Muscle of back (tissue), 13 donors: Measurements from ENCODE around the gene RPN1. TPM values are rescaled to one million over a fixed set of nuclear protein-coding genes. Genes with fewer than 3 reads are reported as not detected.
A peak's percentile ranks its signal among the peaks of the same experiment; 100 is the strongest.
"Not testable (repeated sequence)": the region's sequence is repeated elsewhere in the genome, so short reads cannot be mapped to it uniquely, and the experiment has no call there.

Source experiments
- DNase-seq, 3 donors: peaks; one replicate each; pipeline versions ENCODE4 v3.0.0 to v3.0.0-alpha.2; 2013
- long read RNA-seq, 9 donors: transcript quantifications; one replicate each; lab custom pipeline, GENCODE V29; 2026
- polyA plus RNA-seq, 10 donors: library from polyadenylated mRNA; unstranded; fragments of 120-200 nt; gene quantifications; one replicate each; pipeline ENCODE4 v1.2.1, GENCODE V29; 2013; ENCODE audit not compliant: insufficient read length in 10 of 10

RPN1 gene
- polyA plus RNA-seq: 100 to 1,000 TPM in 7 of 10 donors, 10 to 100 TPM in 3; 91.4 to 140 (median 108) TPM
- long read RNA-seq, donor 1, transcript RPN1-201 (10 exons, 2,314 nt): major isoform, 19 of 33 reads
- long read RNA-seq, donor 1, partial matches to known transcripts: 13 of 33 reads
- long read RNA-seq, donor 1, other reads (novel, unspliced or antisense): 0 of 33 reads
- long read RNA-seq, donor 2, transcript RPN1-201 (10 exons, 2,314 nt): major isoform, 19 of 21 reads
- long read RNA-seq, donor 2, partial matches to known transcripts: 0 of 21 reads
- long read RNA-seq, donor 2, other reads (novel, unspliced or antisense): 0 of 21 reads
- long read RNA-seq, donor 3, partial matches to known transcripts: 0 of 1 reads
- long read RNA-seq, donor 3, other reads (novel, unspliced or antisense): 0 of 1 reads
- long read RNA-seq, donor 4, transcript RPN1-201 (10 exons, 2,314 nt): major isoform, 23 of 35 reads
- long read RNA-seq, donor 4, partial matches to known transcripts: 12 of 35 reads
- long read RNA-seq, donor 4, other reads (novel, unspliced or antisense): 0 of 35 reads
- long read RNA-seq, donor 5, transcript RPN1-201 (10 exons, 2,314 nt): major isoform, 24 of 59 reads
- long read RNA-seq, donor 5, partial matches to known transcripts: 35 of 59 reads
- long read RNA-seq, donor 5, other reads (novel, unspliced or antisense): 0 of 59 reads
- long read RNA-seq, donor 6, transcript RPN1-201 (10 exons, 2,314 nt): major isoform, 37 of 54 reads
- long read RNA-seq, donor 6, partial matches to known transcripts: 17 of 54 reads
- long read RNA-seq, donor 6, other reads (novel, unspliced or antisense): 0 of 54 reads
- long read RNA-seq, donor 7, transcript RPN1-201 (10 exons, 2,314 nt): major isoform, 13 of 13 reads
- long read RNA-seq, donor 7, partial matches to known transcripts: 0 of 13 reads
- long read RNA-seq, donor 7, other reads (novel, unspliced or antisense): 0 of 13 reads
- long read RNA-seq, donor 8, transcript RPN1-201 (10 exons, 2,314 nt): major isoform, 16 of 23 reads
- long read RNA-seq, donor 8, partial matches to known transcripts: 6 of 23 reads
- long read RNA-seq, donor 8, other reads (novel, unspliced or antisense): 0 of 23 reads
- long read RNA-seq, donor 9, partial matches to known transcripts: 0 of 2 reads
- long read RNA-seq, donor 9, other reads (novel, unspliced or antisense): 0 of 2 reads

DNA sequence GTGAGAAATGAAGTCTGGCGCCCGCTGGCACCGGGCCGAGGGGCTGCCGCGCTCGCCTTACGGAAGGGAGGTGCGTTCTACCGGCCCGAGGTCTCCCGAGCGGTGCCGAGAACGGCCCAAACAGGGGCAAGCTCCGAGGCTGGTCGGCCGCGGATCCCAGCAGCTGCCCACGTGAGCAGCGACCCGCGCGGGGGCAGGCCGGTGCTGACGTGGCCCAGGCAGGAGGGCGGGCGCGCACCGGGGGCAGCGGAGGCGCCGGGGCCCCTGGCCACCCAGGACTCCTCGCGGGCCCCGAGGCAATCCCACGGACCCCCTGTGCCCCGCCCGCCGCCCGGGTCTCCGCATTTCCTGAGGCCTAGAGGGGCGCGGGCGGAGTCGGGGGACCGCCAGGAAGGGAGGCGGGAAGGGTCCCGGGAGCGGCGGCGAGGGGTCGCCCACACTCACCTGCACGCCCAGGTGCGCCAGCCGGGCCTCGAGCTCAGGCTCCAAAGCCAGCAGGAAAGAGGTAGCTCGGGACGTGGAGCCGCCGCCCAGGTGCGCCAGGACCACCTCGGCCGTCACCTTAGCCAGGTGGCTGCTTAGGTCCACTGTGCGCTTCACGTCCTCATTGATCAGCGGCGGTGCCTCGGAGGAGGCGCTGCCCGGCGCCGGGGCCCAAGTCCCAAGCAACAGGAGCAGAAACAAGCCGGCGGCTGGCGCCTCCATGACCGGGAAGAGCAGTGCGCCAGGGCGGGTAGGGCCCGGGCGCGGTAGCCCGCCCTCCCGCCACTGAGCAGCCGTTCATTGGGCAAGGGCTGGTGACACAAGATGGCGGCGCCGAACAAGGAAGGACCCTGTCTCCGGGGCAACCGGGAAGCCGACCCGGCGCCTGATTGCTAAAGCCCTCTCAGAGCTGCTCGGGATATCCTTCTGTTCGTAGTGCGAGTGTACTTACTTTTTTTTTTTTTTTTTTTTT lies at the start of gene RPN1:
RPN1 (minus strand) TSS at position 723 of the 955 bp plus-strand sequence; CDS start at position 705, 18 bp downstream.
- peak; percentile 93 to 98 (median 95) for DNase-seq

DNA sequence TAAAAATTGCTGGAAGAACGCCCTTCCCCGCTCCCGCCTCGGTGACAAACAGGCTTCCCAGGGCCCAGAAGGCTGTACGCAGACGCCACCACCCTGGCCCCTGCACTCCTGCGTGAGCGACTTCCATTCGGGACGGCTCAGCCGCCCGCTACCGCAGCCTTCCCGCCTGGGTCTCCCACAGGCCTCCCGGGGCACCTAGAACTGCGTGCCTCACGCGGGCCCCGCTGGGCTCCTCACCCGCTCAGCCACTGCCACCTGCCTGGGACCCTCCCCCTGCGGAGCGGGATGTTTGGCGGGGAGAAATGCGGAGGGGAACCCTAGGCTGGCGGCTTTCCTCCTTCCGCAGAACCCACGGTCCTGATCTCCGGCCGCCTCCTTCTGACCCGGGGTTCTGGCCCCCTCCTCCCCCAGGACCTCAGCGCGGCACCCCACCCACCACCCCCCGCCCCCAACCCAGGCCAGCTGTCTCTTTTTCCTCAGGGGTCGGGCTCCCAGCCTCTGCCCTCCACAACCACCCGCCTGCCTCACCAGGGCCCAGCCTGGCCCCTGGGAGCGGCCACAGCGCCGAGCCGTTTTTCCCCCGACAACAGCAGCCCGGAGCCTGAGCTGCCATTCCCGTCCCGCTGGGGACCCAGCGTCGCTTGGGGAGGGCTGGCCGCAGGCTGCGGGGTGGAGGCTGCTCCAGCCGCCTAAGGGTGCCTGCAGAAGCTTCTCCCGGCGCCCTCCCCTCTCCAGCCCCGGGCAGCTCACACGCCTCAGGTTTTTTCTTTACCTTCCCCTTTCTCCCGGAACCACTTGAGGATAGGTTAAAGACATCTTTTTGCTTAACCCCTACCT lies 47.8 kb upstream of the RPN1 start:
- peak in 2 of 3 donors; percentile 32 to 74 for DNase-seq

DNA sequence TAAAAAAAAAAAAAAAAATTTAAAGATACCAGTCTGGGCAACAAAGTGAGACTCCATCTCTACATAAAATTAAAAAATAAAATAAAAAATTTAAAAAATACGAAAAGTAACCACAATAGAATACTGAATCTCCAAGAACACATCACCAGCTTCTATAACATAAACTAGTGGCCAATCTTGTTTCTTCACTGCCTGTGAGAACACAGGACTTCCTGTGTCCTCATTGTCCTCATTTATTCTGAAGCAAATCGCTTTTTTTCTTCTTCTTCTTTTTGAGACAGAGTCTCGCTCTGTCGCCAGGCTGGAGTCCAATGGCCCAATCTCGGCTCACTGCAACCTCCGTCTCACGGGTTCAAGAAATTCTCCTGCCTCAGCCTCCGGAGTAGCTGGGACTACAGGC lies 46.7 kb upstream of the RPN1 start:
- no peak for DNase-seq

DNA sequence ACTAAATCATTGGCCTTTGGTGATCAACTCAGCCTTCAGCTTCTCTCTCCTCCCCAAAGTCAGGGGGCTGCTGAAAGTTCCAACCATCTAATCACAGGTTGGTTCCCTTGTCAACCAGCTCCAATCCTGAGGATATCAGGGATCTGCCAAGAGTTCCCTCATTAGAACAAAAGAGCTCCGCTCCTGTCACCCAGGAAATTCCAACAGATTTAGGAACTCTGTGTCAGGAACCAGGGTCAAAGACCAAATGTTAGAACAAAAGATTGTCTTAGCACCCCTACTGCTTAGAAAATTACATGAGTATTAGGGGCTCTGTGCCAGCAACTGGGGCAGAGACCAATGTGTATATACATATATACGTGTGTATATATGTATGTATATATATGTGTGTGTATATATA lies 43.1 kb upstream of the RPN1 start:
- no peak for DNase-seq

DNA sequence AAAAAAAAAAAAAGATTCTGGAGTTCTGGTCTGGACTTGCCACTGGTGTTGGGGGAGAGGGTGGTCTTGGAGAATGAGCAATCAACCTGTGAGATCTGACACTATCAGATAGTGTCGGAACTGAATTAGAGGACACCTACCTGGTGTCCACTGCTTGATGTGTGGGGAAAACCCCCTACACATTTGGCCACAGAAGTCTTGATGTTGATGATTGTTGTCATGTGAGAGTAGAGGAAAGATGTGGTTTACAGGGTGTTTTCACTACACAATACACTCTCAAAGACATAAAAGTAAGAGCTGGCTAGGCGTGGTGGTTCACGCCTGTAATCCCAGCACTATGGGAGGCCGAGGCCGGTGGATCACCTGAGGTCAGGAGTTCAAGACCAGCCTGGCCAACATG lies 38.4 kb upstream of the RPN1 start:
- DNase-seq: no peak

DNA sequence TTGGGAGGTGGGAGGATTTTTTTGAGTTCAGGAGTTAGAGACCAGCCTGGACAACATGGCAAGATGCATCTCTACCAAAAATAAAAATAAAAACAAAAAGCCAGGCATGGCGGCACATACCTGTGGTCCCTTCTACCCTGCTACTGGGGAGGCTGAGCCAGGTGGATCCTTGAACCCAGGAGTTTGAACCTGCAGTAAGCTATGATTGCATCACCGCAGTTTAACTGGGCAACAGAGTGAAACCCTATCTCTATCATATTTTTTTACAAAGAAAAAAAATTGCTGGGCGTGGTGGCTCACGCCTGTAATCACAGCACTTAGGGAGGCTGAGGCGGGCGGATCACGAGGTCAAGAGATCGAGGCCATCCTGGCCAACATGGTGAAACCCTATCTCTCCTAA lies 35.8 kb upstream of the RPN1 start:
- no peak for DNase-seq

DNA sequence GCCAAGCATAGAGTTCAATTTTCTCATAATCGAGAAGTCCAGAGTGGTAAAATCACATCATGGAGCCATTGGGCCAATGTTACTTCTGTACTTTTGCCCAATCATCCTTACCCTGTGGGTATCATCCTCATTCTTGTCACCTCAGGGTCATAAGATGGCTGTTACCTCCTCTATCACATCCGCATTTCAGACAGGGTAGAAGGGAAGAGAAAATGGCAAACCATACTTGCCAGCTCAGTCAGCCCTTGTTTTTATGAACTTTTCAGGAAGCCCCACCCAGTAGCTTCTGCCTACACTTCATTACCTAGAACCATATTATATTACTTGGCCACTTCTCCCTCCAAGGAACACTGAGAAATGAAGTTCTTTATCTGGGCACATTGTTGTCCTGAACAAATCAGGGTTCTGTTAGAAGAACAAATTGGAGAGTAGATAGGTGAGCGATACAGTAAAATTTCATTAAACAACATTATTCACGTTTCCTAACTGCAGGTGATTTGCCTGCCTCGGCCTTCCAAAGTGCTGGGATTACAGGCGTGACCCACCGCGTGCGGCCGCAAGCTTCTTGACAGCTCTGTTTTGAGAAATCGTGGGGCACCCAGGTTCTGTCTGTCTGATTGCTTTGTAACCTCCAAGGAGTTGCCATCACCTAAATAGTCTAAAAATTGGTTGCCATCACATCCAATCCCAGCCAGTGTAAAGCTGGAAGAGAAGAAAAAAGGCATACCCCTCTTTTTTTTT lies 34.5 kb upstream of the RPN1 start:
- DNase-seq: no peak

DNA sequence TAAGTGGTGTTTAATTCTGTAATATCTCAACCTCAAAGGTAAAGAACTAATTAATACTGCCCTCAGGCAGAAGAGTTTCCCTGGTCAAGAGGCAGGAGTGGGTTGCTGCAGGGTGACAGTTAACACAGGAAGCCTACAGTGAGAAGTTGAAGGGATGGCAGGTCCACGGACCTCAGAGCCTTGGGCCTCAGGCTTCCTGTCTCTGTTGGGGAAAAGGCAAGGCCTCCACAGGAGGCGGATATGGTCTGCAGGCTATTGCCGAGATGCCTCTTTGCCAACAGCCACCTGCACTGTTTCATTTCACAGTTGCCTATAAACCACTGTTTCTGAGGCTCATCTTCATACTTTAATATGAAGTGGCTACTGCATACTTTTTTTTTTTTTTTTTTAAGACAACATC lies 33.3 kb upstream of the RPN1 start:
- no peak for DNase-seq

DNA sequence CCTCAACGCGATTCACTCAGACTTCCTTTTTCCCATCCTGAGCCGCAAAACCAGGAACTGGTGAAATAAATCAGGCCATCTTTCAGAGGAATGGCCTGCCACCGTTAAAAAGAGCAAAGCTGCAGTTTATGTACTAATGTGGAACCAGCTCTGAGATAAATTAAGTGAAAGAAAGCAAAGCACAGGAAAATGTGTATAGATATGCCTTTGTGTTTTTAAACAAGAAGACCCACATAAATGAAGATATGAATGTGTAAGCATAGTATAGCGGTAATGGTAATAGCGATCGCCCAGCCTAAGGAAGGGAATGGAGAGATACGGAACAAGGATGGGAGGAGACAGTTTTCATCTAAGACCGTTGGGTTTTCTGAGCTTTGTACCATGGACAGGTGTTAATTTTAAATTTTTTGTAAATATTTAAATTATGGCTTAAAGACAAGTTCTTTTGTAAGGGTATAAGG lies 30.8 kb upstream of the RPN1 start:
- DNase-seq: no peak

DNA sequence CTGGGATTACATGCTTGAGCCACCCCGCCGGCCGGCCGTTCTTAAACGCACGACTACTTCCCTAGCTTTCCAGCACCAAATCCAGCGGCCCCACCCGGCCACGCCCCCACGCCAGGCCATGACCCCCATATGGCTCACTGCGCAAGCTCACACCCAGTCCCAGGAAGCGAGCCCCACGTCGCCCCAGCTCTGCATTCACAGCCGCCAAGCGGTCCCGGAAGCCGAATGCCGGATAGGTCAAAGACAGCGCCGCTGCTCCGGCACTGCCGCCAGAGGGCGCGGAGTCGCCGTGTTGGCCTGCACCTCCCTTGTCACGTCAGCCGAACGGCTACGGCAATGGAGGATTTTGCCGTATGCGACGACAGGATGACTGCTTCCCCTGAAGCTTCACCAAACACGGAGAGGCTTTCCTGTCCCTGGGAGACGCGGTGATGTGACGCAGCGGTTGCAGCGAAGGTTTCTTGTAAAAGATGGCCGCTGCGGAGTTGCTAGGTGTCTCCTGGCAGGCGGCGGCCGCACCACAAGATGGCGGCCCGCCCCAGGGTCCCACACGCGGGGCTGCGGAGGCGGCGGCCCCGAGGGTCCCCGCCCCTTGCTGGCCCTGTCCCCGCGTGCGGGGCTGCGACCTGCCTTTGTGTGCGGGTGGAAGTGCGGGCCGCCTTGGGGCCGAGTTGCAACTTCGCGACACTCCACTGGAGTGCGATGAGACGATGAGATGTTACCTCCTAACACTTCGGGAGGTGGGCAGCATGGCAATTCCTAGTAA lies 30.2 kb upstream of the RPN1 start:
- DNase-seq: peak; percentile 98 to 100 (median 99)

DNA sequence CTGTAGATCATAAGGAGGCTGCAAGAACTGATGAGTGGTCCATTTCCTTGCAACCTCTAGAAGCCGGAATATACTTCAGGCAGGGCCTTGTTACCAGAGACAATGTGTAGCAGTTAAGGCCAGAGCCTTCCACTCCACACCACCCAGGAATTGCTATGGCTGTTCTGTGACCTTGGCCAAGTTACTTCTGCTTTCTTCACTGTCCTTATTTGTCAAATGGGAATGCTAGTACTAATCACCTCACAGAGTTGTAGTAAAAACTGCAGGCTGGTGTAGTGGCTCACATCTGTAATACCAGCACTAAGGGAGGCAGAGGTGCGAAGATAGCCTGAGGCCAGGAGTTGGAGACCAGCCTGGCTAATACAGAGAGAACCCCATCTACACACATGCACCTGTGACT lies 28.7 kb upstream of the RPN1 start:
- DNase-seq: no peak

DNA sequence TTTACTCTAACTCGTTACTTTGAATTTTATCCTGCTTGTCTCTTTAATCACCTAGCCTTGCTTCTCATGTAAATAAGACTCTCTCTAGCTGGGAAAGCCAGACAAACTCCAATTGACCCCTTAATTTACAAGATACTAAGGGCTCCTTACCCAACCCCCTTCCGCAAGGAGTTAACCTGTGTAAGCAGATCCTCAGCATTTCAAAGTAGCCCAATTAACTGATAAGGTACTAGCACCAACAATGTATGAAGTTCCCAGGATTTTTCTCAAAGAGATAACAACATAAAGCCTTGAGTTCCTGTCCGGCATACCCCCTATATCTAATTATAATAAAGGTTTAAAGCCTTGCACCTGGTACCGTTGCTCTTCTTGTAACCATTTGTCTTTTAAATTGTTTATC lies 25.2 kb upstream of the RPN1 start:
- not testable (repeated sequence) for DNase-seq

DNA sequence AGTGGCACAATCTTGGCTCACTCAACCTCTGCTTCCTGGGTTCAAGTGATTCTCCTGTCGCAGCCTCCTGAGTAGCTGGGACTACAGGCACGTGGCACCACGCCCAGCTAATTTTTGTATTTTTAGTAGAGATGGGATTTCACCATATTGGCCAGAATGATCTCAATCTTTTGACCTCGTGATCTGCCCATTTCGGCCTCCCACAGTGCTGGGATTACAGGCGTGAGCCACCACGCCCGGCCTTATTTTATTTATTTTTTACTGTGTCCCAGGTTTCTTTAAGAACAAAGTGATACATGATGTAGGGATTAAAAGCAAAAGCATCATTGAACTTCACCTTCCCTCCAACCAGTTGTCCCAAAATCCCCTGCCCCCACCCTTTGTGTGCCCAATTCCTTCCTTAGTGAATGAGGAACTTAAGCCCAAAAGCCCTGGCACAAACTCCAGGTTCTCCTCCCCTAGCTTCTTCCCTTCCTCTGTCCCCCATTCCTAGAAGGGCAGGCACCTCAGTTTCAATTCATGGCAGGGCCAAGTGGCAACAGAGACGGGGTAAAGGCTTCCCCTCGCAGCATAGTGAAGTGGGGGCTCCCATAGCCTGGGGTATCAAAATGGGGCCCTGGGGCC lies 23.7 kb upstream of the RPN1 start:
- no peak for DNase-seq

DNA sequence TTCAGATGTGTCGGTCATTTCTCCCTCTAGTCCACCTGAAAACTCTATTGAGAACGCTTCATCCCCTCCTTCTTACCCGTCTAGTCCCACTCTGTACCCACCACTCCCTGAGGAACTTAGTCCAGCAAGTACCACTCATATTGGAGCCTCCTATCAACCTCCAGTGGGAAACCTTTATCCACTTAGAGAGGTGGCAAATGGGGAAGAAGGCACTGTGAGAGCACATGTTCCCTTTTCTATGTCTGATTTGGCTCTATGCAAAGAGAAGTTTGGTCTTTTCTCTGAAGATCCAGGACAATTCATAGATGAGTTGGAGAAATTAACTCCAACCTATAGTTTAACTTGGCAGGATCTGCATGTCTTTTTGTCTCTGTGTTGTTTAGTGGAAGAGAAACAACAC lies 17.0 kb upstream of the RPN1 start:
- DNase-seq: no peak

DNA sequence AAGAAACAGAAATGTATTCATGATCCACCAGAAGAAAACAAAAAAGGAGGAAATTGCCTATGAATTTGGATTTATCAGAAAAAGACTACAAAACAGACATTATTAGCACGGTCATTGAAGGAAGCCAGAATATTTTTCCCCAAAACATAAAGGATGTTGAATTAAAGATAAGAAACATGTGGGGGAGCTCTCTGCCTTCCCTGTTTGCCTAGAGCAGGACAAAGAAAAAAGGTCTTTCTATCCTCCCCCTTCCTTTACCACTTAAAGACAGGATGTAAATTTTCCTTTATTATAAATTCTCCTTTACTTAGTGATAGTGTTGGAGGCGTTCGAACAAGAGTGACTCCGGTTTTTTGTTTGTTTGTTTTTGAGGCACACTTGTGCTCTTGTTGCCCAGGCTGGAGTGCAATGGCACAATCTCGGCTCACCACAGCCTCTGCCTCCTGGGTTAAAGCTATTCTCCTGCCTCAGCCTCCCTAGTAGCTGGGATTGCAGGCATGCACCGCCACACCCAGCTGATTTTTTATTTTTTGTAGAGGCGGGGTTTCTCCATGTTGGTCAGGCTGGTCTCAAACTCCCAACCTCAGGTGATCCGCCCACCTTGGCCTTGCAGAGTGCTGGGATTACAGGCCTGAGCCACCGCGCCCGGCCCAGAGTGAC lies 14.9 kb upstream of the RPN1 start:
- DNase-seq: no peak

DNA sequence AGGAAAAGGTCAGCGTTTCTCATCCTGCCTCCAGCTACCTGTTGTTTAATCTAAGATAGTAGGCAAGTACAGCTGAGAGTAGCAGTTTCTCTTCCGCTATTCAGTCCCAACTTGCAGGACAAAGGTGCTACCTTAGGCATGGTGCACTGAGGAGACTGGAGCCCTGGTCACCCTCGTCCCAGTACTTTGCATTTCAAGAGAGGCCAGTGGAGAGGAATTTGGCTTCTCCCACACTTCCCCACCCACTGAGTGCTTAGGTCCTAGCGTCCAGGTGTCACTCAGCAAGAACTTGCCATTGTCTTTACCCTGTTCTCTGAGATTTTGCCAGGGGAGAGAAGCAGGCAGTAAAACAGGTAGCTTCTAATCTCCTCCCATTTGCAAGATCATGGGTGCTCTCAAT lies 12.5 kb upstream of the RPN1 start:
- DNase-seq: no peak

DNA sequence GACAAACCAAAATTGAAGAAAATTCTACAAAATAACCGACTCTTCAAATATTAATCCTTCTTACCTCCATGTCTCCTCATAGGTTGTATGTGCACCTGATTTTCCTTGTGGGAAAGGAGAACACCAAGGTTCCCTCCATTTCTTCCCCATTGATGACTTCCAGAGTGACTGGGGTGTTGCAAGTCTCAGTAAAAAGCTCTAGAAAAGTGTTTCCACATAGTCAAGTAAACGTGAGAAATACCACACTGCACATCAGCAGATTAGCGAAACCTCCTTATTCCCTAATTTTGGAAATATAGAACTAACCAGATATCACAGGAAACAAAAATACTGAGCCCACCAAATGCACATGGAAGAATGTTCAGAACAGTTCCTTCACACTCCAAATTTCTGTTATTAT lies 4.9 kb upstream of the RPN1 start:
- DNase-seq: no peak
